Activated CD4-positive, alpha-beta T cell treated with anti-CD3 and anti-CD28 coated beads for 36 hours (primary cell): Measurements from ENCODE around the gene PROSER2. TPM values are rescaled to one million over a fixed set of nuclear protein-coding genes. Genes with fewer than 3 reads are reported as not detected.

Source experiments
- ATAC-seq: fragments of 200-7000 bp; cut with Tn5 transposase; one replicate; pipeline ENCODE4 v1.10.0; 2021; ENCODE audit warnings: mild to moderate bottlenecking, moderate library complexity
- CTCF ChIA-PET: fragments of 350-600 bp; sonication (Branson Sonifier 250); formaldehyde crosslinking; loops from one replicate; lab custom pipeline; 2021; ENCODE audit warnings: antibody characterized with exemption; lab: Charles Lee
- POLR2A ChIA-PET: fragments of 350-600 bp; sonication (Branson Sonifier 250); formaldehyde crosslinking; loops from one replicate; lab custom pipeline; 2021; ENCODE audit warnings: antibody characterized with exemption, inconsistent platforms; lab: Charles Lee
- DNase-seq: peaks from one replicate; pipeline ENCODE4 v3.0.0-alpha.2; 2020
- H3K27ac Mint-ChIP-seq: one replicate; pipeline ENCODE4 v1.8.0; 2021; ENCODE audit warnings: mixed read lengths
- H3K27me3 Mint-ChIP-seq: one replicate; pipeline ENCODE4 v1.8.0; 2021; ENCODE audit warnings: mixed read lengths
- H3K36me3 Mint-ChIP-seq: one replicate; pipeline ENCODE4 v1.8.0; 2021; ENCODE audit warnings: low read depth, mixed read lengths
- H3K4me1 Mint-ChIP-seq: one replicate; pipeline ENCODE4 v1.8.0; 2021; ENCODE audit warnings: mixed read lengths
- H3K4me3 Mint-ChIP-seq: one replicate; pipeline ENCODE4 v1.8.0; 2021; ENCODE audit warnings: mild to moderate bottlenecking, moderate library complexity, mixed read lengths
- H3K9me3 Mint-ChIP-seq: one replicate; pipeline ENCODE4 v1.8.0; 2021; ENCODE audit warnings: low read depth, mixed read lengths
- intact Hi-C, 2 experiments: fragments of 100-400 bp; cut with DNase I in 1 of 2; cut with micrococcal nuclease in 1 of 2; formaldehyde crosslinking; loops; one replicate each; pipeline versions ENCODE4 v1.14.2 to v1.15.1; 2022 to 2024; cut with DNase I, micrococcal nuclease
- total RNA-seq, 2 experiments: library from RNA; stranded (reverse); gene quantifications; one replicate each; pipeline ENCODE4 v1.2.3, GENCODE V29; 2021

Gene PROSER2
- total RNA-seq, 2 experiments from 2014 or later, result 0.78 to 0.88 TPM

- no peak overlapping the region for H3K27ac Mint-ChIP-seq
- no peaks in the 10 kb centered on the region for H3K36me3 Mint-ChIP-seq
- ATAC-seq (no peak), DNase-seq (no peak)
- intact Hi-C loops, result loop anchor here in 1 of 2 experiments (5.0 kb wide), 1 partner anchor 307 kb away; no protein-coding TSS in a partner anchor
- H3K4me1 Mint-ChIP-seq, result peaks cover 7% of the 10 kb centered on the region
- CTCF ChIA-PET, result no interaction called here
- POLR2A ChIA-PET, result interaction anchor here (0.6 kb wide), 1 partner anchor 647 kb away, joined by 3 read pairs; no protein-coding TSS in a partner anchor
- no peaks in the 10 kb centered on the region for H3K9me3 Mint-ChIP-seq
- H3K27me3 Mint-ChIP-seq, result peaks cover 38% of the 10 kb centered on the region
- H3K4me3 Mint-ChIP-seq, result peak overlapping the region; percentile 69
Observed at GRCh38 chr10:11824376-11824775, 1.2 kb downstream of the PROSER2 start.

GRCh38 chr10:11824825-11825224 lies 1.7 kb downstream of the PROSER2 start:
- no peak for ATAC-seq
- intact Hi-C loops, result loop anchor here in 1 of 2 experiments (5.0 kb wide), 1 partner anchor 308 kb away; no protein-coding TSS in a partner anchor
- H3K27me3 Mint-ChIP-seq, result peaks cover 34% of the 10 kb centered on the region
- POLR2A ChIA-PET, result interaction anchor here (0.6 kb wide), 1 partner anchor 646 kb away, joined by 3 read pairs; no protein-coding TSS in a partner anchor
- H3K4me1 Mint-ChIP-seq, result peaks cover 4% of the 10 kb centered on the region
- H3K27ac Mint-ChIP-seq, result no peak overlapping the region
- H3K9me3 Mint-ChIP-seq, result no peaks in the 10 kb centered on the region
- H3K4me3 Mint-ChIP-seq, result no peak overlapping the region
- DNase-seq, result no peak
- no peaks in the 10 kb centered on the region for H3K36me3 Mint-ChIP-seq
- CTCF ChIA-PET, result no interaction called here

DNA sequence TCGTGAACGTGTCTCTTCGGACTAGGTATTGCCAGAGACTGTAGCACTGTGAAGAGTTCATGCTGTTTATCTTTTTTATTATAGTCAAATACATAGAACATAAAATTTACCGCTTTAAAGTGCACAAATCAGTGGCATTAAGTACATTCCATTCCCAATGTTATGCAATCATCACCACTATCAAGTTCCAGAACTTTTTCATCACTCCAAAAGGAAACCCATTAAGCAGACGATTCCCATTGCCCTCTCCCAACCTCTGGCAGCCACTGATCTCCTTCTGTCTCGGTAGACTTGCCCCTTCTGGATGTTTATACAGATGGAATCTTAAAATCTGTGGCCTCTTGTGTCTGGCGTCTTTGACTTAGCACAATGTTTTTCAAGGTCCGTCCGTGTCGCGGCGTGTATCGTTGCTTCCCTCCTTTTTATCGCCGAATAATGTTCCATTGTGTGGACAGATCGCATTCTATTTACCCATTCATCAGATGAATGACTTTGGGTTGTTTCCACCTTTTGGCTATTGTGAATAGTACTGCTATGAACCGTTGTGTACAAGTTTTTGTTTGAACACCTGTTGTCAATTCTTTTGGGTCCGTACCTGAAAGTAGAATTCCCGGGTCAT lies 2.7 kb downstream of the PROSER2 start:
- H3K27me3 Mint-ChIP-seq, result peaks cover 36% of the 10 kb centered on the region
- H3K9me3 Mint-ChIP-seq, result no peaks in the 10 kb centered on the region
- no peak overlapping the region for H3K27ac Mint-ChIP-seq
- DNase-seq (no peak), ATAC-seq (no peak)
- H3K36me3 Mint-ChIP-seq, result no peaks in the 10 kb centered on the region
- CTCF ChIA-PET, result no interaction called here
- POLR2A ChIA-PET, result no interaction called here
- intact Hi-C loops, result no loop called here
- no peak overlapping the region for H3K4me3 Mint-ChIP-seq
- peaks cover 4% of the 10 kb centered on the region for H3K4me1 Mint-ChIP-seq

- Mint-ChIP-seq H3K9me3 (no peaks in the 10 kb centered on the region), H3K4me1 (peaks cover 4% of the 10 kb centered on the region), H3K4me3 (no peak overlapping the region), H3K27me3 (peaks cover 30% of the 10 kb centered on the region), H3K27ac (no peak overlapping the region), H3K36me3 (no peaks in the 10 kb centered on the region)
- ChIA-PET CTCF (no interaction called here), POLR2A (no interaction called here)
- intact Hi-C loops, result no loop called here
- ATAC-seq (no peak), DNase-seq (no peak)
Observed at GRCh38 chr10:11827006-11827405, 3.9 kb downstream of the PROSER2 start.

- ATAC-seq (no peak), DNase-seq (no peak)
- Mint-ChIP-seq H3K4me1 (peaks cover 4% of the 10 kb centered on the region), H3K4me3 (no peak overlapping the region), H3K36me3 (no peaks in the 10 kb centered on the region), H3K27ac (no peak overlapping the region), H3K27me3 (peaks cover 25% of the 10 kb centered on the region), H3K9me3 (no peaks in the 10 kb centered on the region)
- intact Hi-C loops, result no loop called here
- ChIA-PET POLR2A (no interaction called here), CTCF (interaction anchor here (1.1 kb wide), 1 partner anchor 8 kb away, joined by 3 read pairs; no protein-coding TSS in a partner anchor)
Observed at GRCh38 chr10:11827414-11827813, 4.3 kb downstream of the PROSER2 start.

GRCh38 chr10:11828682-11829284 lies 5.6 kb downstream of the PROSER2 start:
- DNase-seq (no peak), ATAC-seq (no peak)
- no peaks in the 10 kb centered on the region for H3K36me3 Mint-ChIP-seq
- ChIA-PET CTCF (interaction anchor here (1.1 to 1.7 kb wide), 3 partner anchors 9 to 11 kb away, joined by 3 to 5 read pairs (median 3); no protein-coding TSS in a partner anchor), POLR2A (no interaction called here)
- intact Hi-C loops, result no loop called here
- no peaks in the 10 kb centered on the region for H3K9me3 Mint-ChIP-seq
- H3K4me1 Mint-ChIP-seq, result peaks cover 4% of the 10 kb centered on the region
- H3K4me3 Mint-ChIP-seq, result no peak overlapping the region
- H3K27me3 Mint-ChIP-seq, result peaks cover 25% of the 10 kb centered on the region
- H3K27ac Mint-ChIP-seq, result no peak overlapping the region

- no peaks in the 10 kb centered on the region for H3K9me3 Mint-ChIP-seq
- ChIA-PET POLR2A (no interaction called here), CTCF (interaction anchor here (0.9 to 2.0 kb wide), 2 partner anchors 10 to 48 kb away, joined by 4 read pairs; no protein-coding TSS in a partner anchor)
- H3K4me1 Mint-ChIP-seq, result no peaks in the 10 kb centered on the region
- intact Hi-C loops, result no loop called here
- no peak overlapping the region for H3K27ac Mint-ChIP-seq
- no peak for DNase-seq
- no peaks in the 10 kb centered on the region for H3K36me3 Mint-ChIP-seq
- peaks cover 14% of the 10 kb centered on the region for H3K27me3 Mint-ChIP-seq
- no peak overlapping the region for H3K4me3 Mint-ChIP-seq
- no peak for ATAC-seq
Observed at GRCh38 chr10:11830836-11831519, 7.8 kb downstream of the PROSER2 start.

GRCh38 chr10:11831520-11831951 lies 8.4 kb downstream of the PROSER2 start:
- CTCF ChIA-PET, result interaction anchor here (0.9 to 2.0 kb wide), 2 partner anchors 10 to 48 kb away, joined by 4 read pairs; no protein-coding TSS in a partner anchor

DNA sequence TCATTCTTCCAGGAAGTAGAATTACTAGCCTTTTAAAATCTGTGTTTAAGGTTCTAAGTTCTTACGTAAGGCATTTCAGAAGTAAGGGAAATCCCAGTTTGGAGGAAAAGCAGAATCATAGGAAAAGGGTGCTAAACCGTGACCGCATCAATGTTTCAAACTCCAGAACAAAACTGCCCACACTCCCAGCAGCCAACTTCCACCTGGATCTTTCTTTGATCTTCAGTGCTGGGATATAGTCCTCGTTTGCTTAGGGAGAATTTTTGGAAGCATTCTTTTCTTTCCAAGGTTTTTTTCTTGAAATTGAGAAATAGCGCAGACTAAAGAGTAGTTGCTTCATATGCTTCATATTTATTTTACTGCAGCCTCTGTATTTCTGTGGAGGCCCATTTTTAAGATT lies 8.9 kb downstream of the PROSER2 start:
- POLR2A ChIA-PET, result interaction anchor here (0.6 kb wide), 1 partner anchor 687 kb away, joined by 4 read pairs; no protein-coding TSS in a partner anchor
- H3K27ac Mint-ChIP-seq, result no peak overlapping the region
- H3K4me1 Mint-ChIP-seq, result no peaks in the 10 kb centered on the region
- H3K4me3 Mint-ChIP-seq, result no peak overlapping the region
- intact Hi-C loops, result no loop called here
- no peak for DNase-seq
- H3K27me3 Mint-ChIP-seq, result peaks cover 11% of the 10 kb centered on the region
- H3K9me3 Mint-ChIP-seq, result no peaks in the 10 kb centered on the region
- no peak for ATAC-seq
- CTCF ChIA-PET, result no interaction called here
- no peaks in the 10 kb centered on the region for H3K36me3 Mint-ChIP-seq

More at GRCh38 chr10:11831520-11831951, 8.4 kb downstream of the PROSER2 start:
- H3K4me3 Mint-ChIP-seq, result no peak overlapping the region
- H3K36me3 Mint-ChIP-seq, result no peaks in the 10 kb centered on the region
- intact Hi-C loops, result no loop called here
- ATAC-seq (no peak), DNase-seq (no peak)
- no peak overlapping the region for H3K27ac Mint-ChIP-seq
- no peaks in the 10 kb centered on the region for H3K4me1 Mint-ChIP-seq
- POLR2A ChIA-PET, result interaction anchor here (0.6 kb wide), 1 partner anchor 687 kb away, joined by 4 read pairs; no protein-coding TSS in a partner anchor
- H3K27me3 Mint-ChIP-seq, result peaks cover 12% of the 10 kb centered on the region
- H3K9me3 Mint-ChIP-seq, result no peaks in the 10 kb centered on the region

DNA sequence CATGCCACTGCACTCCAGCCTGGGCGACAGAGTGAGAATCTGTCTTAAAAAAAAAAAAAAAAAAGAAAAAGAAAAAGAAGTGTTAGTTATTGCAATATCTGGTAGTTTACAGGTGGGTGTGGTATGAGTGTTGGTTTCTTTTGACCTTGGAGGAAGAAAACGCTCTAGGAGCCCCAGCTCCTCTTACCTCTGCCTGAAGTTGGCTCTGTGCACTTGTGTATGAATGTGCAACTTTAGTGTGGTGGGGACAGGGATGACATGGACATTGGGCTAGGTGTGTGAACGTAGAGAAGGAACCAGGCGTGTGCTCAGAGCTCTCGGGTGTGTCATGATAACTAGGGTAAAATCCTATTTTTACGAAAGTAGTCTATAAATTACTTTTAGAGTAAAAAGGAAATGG lies 11.9 kb downstream of the PROSER2 start:
- CTCF ChIA-PET, result interaction anchor here (0.6 to 0.8 kb wide), 2 partner anchors 15 to 39 kb away, joined by 3 read pairs; no protein-coding TSS in a partner anchor
- no peak for ATAC-seq
- Mint-ChIP-seq H3K27ac (no peak overlapping the region), H3K4me1 (peaks cover 2% of the 10 kb centered on the region), H3K27me3 (peaks cover 7% of the 10 kb centered on the region), H3K9me3 (no peaks in the 10 kb centered on the region), H3K4me3 (no peak overlapping the region), H3K36me3 (no peaks in the 10 kb centered on the region)
- intact Hi-C loops, result no loop called here
- POLR2A ChIA-PET, result interaction anchor here (0.6 kb wide), 1 partner anchor 11 kb away, joined by 3 read pairs; no protein-coding TSS in a partner anchor
- no peak for DNase-seq

DNA sequence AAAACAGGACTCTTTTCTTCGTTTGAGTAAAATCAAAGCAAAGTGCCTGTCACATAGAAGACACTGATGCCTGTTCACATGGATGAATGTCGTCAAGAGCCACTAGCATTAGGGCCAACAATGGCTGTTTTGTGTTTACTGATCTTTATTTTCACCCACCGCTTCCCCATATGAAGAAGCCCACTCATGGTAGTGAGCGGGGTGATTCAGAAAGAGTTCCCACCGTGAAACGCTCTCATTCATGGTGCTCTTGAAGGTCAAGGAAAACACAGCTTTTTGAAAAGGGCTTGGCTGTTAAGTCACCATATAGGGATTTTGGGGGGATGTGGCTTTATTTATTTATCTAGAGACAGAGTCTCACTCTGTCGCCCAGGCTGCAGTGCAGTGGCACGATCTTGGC lies 12.5 kb downstream of the PROSER2 start:
- intact Hi-C loops, result no loop called here
- no peak overlapping the region for H3K4me3 Mint-ChIP-seq
- H3K4me1 Mint-ChIP-seq, result peaks cover 2% of the 10 kb centered on the region
- POLR2A ChIA-PET, result interaction anchor here (0.6 kb wide), 1 partner anchor 116 kb away, joined by 6 read pairs; no protein-coding TSS in a partner anchor
- ATAC-seq (no peak), DNase-seq (no peak)
- H3K27ac Mint-ChIP-seq, result no peak overlapping the region
- H3K27me3 Mint-ChIP-seq, result peaks cover 4% of the 10 kb centered on the region
- no peaks in the 10 kb centered on the region for H3K36me3 Mint-ChIP-seq
- no peaks in the 10 kb centered on the region for H3K9me3 Mint-ChIP-seq
- CTCF ChIA-PET, result no interaction called here
